ENCODE measurements around the gene CDT1. TPM values are rescaled to one million over a fixed set of nuclear protein-coding genes. Genes with fewer than 3 reads are reported as not detected.

Gene CDT1
- total and polyA plus RNA-seq, 8 donors: 9.3 to 20.4 (median 13.4) TPM

DNA sequence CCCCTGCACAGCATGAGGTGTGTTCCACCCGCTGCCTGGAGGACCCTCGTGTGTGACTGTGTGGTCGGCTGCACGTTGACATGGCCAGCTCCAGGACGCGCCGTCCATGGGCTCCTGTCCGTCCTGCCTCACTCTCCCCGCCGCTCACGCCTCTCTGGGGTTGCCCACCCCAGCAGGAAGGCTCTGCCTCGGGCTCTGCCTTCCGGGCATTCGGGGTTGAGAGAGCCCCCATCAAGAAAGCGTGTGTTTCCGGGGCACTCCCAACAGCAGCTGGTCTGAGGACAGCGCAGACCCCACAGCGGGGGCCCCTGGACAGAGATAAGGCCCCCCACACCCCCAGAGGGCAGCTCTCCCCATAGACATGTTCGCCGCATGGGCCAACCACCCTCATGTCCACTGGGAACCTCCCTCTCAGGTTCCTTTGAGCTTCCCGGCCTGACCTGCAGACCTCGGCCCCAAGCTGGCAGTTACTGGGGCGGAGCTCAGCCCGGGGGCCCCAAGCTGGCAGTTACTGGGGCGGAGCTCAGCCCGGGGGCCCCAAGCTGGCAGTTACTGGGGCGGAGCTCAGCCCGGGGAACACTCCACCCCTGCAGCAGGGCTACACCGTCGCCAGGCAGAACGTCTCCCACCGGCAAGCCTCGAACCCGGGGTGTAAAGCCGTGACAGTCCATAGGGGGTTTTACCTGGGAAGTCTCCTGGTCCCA is 10.2 kb upstream of the CDT1 start:
- no peak overlapping the region for H3K27ac ChIP-seq

DNA sequence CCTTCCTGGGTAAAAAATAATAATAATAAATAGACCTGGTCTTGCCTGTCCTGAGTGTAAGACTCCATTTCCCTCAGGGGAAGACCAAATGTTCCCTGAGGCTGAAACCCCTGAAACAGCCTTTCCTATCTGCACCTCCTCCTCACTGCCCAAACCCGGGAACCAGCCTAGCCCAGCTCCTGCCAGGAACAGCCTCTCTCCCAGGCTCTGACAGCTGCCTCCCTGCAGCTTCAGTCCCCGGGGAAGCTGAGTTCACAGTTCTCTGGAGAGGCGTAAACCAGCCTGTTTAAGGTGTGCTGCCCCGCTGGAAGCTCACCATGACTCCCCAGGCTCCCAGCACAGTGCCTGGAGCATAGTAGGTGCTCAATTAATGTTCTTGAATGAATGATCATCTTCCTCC is 7.3 kb upstream of the CDT1 start:
- Histone ChIP-seq H3K9me3 (no peaks in the 10 kb centered on the region), H3K4me3 (no peak overlapping the region), H3K4me1 (peaks cover 0 to 53% of the 10 kb centered on the region in 2 donors), H3K27me3 (peaks cover 0 to 28% of the 10 kb centered on the region in 2 donors), H3K36me3 (no peaks in the 10 kb centered on the region), H3K27ac (no peak overlapping the region)
- ATAC-seq (no peak), DNase-seq (no peak)
- TF ChIP-seq, protein P1, sequence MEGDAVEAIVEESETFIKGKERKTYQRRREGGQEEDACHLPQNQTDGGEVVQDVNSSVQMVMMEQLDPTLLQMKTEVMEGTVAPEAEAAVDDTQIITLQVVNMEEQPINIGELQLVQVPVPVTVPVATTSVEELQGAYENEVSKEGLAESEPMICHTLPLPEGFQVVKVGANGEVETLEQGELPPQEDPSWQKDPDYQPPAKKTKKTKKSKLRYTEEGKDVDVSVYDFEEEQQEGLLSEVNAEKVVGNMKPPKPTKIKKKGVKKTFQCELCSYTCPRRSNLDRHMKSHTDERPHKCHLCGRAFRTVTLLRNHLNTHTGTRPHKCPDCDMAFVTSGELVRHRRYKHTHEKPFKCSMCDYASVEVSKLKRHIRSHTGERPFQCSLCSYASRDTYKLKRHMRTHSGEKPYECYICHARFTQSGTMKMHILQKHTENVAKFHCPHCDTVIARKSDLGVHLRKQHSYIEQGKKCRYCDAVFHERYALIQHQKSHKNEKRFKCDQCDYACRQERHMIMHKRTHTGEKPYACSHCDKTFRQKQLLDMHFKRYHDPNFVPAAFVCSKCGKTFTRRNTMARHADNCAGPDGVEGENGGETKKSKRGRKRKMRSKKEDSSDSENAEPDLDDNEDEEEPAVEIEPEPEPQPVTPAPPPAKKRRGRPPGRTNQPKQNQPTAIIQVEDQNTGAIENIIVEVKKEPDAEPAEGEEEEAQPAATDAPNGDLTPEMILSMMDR (IDR thresholded peaks at IDR 0.05): no peak
- intact Hi-C loops (cut with DNase I): no loop called here

More for the DNA sequence above, 10.2 kb upstream of the CDT1 start:
- ATAC-seq (no peak), DNase-seq (no peak)
- H3K4me3 ChIP-seq: no peak overlapping the region
- H3K36me3 ChIP-seq: no peaks in the 10 kb centered on the region
- intact Hi-C loops (cut with DNase I): no loop called here
- no peaks in the 10 kb centered on the region for H3K9me3 ChIP-seq
- H3K4me1 ChIP-seq: peaks cover 0 to 61% of the 10 kb centered on the region in 2 donors
- TF ChIP-seq, protein P1 (IDR thresholded peaks at IDR 0.05): no peak
- H3K27me3 ChIP-seq: peaks cover 0 to 28% of the 10 kb centered on the region in 2 donors

GRCh38 chr16:88798073-88798472 is 5.5 kb upstream of the CDT1 start:
- H3K27ac ChIP-seq: no peak overlapping the region
- no peak for DNase-seq

DNA sequence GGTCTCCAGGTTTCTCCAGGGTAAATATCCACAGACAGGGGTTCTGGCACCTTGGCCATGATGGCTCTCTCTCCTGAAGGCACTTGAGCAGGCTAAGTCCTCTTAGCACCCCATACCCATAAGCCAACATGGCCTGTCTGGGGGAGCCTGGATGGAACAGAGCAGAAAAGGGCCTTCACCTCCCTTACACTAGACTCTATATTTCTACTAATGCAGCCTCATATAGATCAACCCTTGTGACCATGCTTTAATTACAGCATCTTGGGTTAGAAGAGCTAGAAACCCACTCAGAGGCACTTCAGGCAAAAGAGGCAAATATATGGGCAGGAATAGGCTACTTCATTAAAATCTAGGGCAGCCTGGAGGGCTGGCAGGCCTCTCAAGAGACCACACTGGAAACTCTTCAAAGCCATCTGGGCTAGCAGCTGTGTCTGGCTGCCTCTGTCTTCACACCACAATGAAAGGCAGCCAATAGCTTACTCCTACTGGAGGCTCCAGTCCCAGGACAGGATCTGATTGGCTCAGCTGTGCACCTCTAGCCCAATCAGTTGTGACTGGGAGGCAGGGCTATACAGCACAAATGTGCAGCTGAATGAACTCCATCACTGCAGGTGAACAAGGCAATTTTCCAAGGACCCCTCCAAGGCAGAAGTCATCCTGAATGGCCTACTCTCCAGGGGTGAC is 4.7 kb upstream of the CDT1 start:
- Histone ChIP-seq H3K27me3 (peaks cover 0 to 4% of the 10 kb centered on the region in 2 donors), H3K27ac (no peak overlapping the region), H3K4me3 (no peak overlapping the region), H3K36me3 (no peaks in the 10 kb centered on the region), H3K4me1 (peaks cover 0 to 42% of the 10 kb centered on the region in 2 donors), H3K9me3 (no peaks in the 10 kb centered on the region)
- DNase-seq (no peak), ATAC-seq (no peak)
- TF ChIP-seq, protein P1 (IDR thresholded peaks at IDR 0.05): no peak
- intact Hi-C loops (cut with DNase I): no loop called here

More at GRCh38 chr16:88798073-88798472, 5.5 kb upstream of the CDT1 start:
- ATAC-seq: no peak
- H3K4me1 ChIP-seq: peaks cover 0 to 46% of the 10 kb centered on the region in 2 donors
- H3K27me3 ChIP-seq: peaks cover 0 to 12% of the 10 kb centered on the region in 2 donors
- TF ChIP-seq, protein P1 (IDR thresholded peaks at IDR 0.05): no peak
- H3K4me3 ChIP-seq: no peak overlapping the region
- H3K9me3 ChIP-seq: no peaks in the 10 kb centered on the region
- no peaks in the 10 kb centered on the region for H3K36me3 ChIP-seq
- intact Hi-C loops (cut with DNase I): no loop called here

DNA sequence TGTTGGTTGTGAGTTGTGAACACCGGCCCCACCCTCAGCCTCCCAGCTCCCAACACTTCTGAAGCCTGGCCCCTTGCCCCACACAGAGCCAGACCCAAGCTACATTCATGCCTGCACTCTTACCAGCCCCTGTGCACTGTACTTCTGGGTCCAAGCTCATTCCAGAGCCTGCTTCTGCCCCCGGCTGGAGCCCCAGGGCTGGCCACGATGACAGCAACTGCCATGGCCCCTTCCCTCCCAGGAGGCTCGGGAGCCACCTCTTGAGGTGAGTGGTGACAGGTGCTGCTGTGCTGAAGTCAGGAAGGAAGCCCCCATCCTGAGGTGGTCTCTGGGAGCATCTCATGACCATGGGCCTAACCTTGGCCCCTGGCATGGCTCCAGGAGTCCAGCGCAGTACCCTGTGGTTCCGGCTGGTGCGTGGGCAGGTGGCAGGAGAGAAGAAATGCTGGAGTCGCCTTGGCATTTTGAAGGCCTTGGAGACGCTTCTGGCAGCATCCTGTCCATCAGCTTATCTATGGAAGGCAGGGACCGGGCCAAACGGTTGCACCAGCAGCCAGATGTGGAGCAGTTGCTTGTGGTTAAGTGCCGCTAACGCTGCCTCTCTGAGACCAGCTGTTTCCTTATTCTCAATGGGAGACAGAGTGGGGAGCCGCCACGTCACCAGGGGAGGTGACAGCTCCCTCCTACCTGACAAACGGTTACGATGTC is 3.9 kb upstream of the CDT1 start:
- no peaks in the 10 kb centered on the region for H3K36me3 ChIP-seq
- peaks cover 0 to 8% of the 10 kb centered on the region in 2 donors for H3K27me3 ChIP-seq
- intact Hi-C loops (cut with DNase I): no loop called here
- DNase-seq (no peak), ATAC-seq (no peak)
- H3K27ac ChIP-seq: no peak overlapping the region
- peaks cover 2 to 42% of the 10 kb centered on the region in 2 donors for H3K4me1 ChIP-seq
- H3K4me3 ChIP-seq: no peak overlapping the region
- no peaks in the 10 kb centered on the region for H3K9me3 ChIP-seq
- TF ChIP-seq, protein P1 (IDR thresholded peaks at IDR 0.05): no peak

Data from left lung (tissue), 10 donors.